HepG2 (cell line): Measurements from ENCODE around the gene CATSPERE. TPM values are rescaled to one million over a fixed set of nuclear protein-coding genes. Genes with fewer than 3 reads are reported as not detected.

ENCODE experiments used
- BRCA1 ChIP-seq: sonication (generic); formaldehyde crosslinking; IDR thresholded peaks from 2 replicates; pipeline ENCODE4 v1.4.0; 2020; ENCODE audit warnings: missing genetic modification reagents
- CERS6 ChIP-seq: sonication (generic); formaldehyde crosslinking; IDR thresholded peaks from 2 replicates; pipeline ENCODE4 v1.5.0; 2020; ENCODE audit warnings: missing genetic modification reagents
- CSRNP2 ChIP-seq: sonication (generic); formaldehyde crosslinking; conservative IDR thresholded peaks from 2 replicates; pipeline ENCODE4 v1.8.0; 2022; ENCODE audit warnings: low read depth, missing genetic modification reagents
- PREB ChIP-seq: sonication (generic); formaldehyde crosslinking; IDR thresholded peaks from 2 replicates; pipeline ENCODE4 v1.4.0; 2020; ENCODE audit warnings: missing genetic modification reagents
- RARA ChIP-seq: IDR thresholded peaks from 2 replicates; pipeline ENCODE4 v1.6.1; 2016; ENCODE audit warnings: missing genetic modification reagents, missing compliant biosample characterization
- THRA ChIP-seq: sonication (generic); formaldehyde crosslinking; IDR thresholded peaks from 2 replicates; pipeline ENCODE4 v1.4.0; 2020; ENCODE audit warnings: missing genetic modification reagents, borderline replicate concordance
- ZBTB40 ChIP-seq, 2 experiments: fragments of 450-650 bp in 1 of 2; sonication (generic) in 1 of 2; formaldehyde crosslinking in 1 of 2; IDR thresholded peaks; 2 replicates each; pipeline versions ENCODE4 v1.6.1 to v1.8.0; 2016 to 2022; ENCODE audit warnings: antibody characterized with exemption in 1 of 2, mild to moderate bottlenecking in 1 of 2, missing genetic modification reagents in 1 of 2
- ZNF24 ChIP-seq: fragments of 450-650 bp; IDR thresholded peaks from 2 replicates; pipeline ENCODE4 v1.6.1; 2017; ENCODE audit warnings: antibody characterized with exemption, mild to moderate bottlenecking
- ZNF251 ChIP-seq: sonication (generic); formaldehyde crosslinking; IDR thresholded peaks from 2 replicates; pipeline ENCODE4 v1.9.0; 2021; ENCODE audit warnings: mild to moderate bottlenecking, missing genetic modification reagents
- ZNF703 ChIP-seq: sonication (generic); formaldehyde crosslinking; IDR thresholded peaks from 2 replicates; pipeline ENCODE4 v1.5.1; 2020; ENCODE audit warnings: missing genetic modification reagents, mild to moderate bottlenecking, moderate library complexity, borderline replicate concordance
- ZNF816 ChIP-seq: sonication (generic); formaldehyde crosslinking; IDR thresholded peaks from 2 replicates; pipeline ENCODE4 v1.8.0; 2022; ENCODE audit warnings: missing genetic modification reagents, mild to moderate bottlenecking, borderline replicate concordance
- polyA plus RNA-seq, 8 experiments: library from polyadenylated mRNA; depleted of rRNA in 3 of 8; stranded (reverse) in 7 of 8; unstranded in 1 of 8; fragments of >200 nt; fragmentation: Illumina TruSeq in 4 of 8; extraction: Trizol in 4 of 8; gene quantifications; 2 replicates each; pipeline versions ENCODE4 v1.2.1 to v1.2.3, GENCODE V29; 2011 to 2016; ENCODE audit warnings: low read depth in 4 of 8, missing spikeins in 1 of 8, mixed read lengths in 1 of 8; ENCODE audit not compliant: insufficient read depth in 1 of 8
- total RNA-seq, 5 experiments: library from RNA; depleted of rRNA; stranded (reverse); fragments of >200 nt; fragmentation: Illumina TruSeq; extraction: Trizol; gene quantifications; 2 replicates each; pipeline ENCODE4 v1.2.3, GENCODE V29; 2016; ENCODE audit warnings: low read depth in 1 of 5

Gene CATSPERE
- total and polyA plus RNA-seq, 2 of the 13 experiments (the other 11 are each of a cell fraction or from before 2014, with no cell fraction given), result 0.34 to 0.51 TPM

- no peak for TF ChIP-seq PREB
- TF ChIP-seq CSRNP2, result no peak
- no peak for TF ChIP-seq ZBTB40 (IDR thresholded peaks at IDR 0.05)
- no peak for TF ChIP-seq ZBTB40 (CRISPR knock-in tag; IDR thresholded peaks at IDR 0.05)
- TF ChIP-seq CERS6 (CRISPR knock-in tag), result no peak
- no peak for TF ChIP-seq ZNF251 (CRISPR knock-in tag)
- no peak for TF ChIP-seq ZNF24
- no peak for TF ChIP-seq ZNF703 (CRISPR knock-in tag)
- no peak for TF ChIP-seq RARA (CRISPR knock-in tag)
- no peak for TF ChIP-seq ZNF816 (CRISPR knock-in tag)
- no peak for TF ChIP-seq BRCA1 (CRISPR knock-in tag)
- no peak for TF ChIP-seq THRA (CRISPR knock-in tag)
Observed at GRCh38 chr1:244450597-244451538, 10.2 kb upstream of the CATSPERE start (continued).
